Measurements from ENCODE around the gene RNF11. TPM values are rescaled to one million over a fixed set of nuclear protein-coding genes. Genes with fewer than 3 reads are reported as not detected.
A peak's percentile ranks its signal among the peaks of the same experiment; 100 is the strongest.

RNF11 gene
- polyA plus RNA-seq, 1 donor from 2014 or later, result 210 TPM

DNA sequence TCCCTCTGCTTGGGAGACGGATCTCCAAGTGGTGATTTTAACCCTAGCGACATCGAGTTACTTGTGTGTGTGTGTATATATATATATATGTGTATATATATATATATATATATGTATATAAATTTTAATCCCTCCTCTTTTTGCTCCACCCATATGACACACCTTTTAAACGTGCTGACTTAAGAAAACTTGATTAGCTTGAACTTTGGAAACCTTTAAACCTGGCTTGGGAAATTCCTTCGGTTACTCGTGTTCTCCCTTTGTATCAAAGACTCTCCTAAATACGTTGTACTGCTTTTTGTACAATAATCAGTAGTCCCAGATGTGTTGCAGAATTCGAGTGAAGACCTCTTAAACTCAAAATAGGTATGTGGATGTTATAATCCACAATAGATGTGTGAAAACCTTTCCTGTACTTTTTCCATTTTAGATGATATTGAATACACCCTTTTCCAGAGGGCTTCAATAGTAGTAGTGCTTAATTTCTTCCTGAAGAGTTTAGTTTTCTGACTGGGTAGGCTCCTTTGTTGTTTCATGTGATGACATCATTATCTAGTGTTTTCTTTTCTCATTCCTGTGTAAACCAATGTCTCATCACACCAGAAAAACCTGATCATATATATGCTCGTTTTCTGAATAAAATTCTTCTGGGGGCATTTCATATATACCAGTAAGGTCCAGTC, 1.4 kb downstream of the RNF11 start:
- H3K27me3 ChIP-seq (ENCODE audit: insufficient read depth, low read depth, low read length), result no peaks in the 10 kb centered on the region
- peaks cover 61% of the 10 kb centered on the region for H3K79me2 ChIP-seq (replicated peaks; ENCODE audit: insufficient read depth, low read length)
- H3K36me3 ChIP-seq (ENCODE audit: insufficient read depth, low read length), result no peaks in the 10 kb centered on the region
- H3K9me2 ChIP-seq (ENCODE audit: insufficient read depth, low read length), result no peaks in the 10 kb centered on the region
- no peaks in the 10 kb centered on the region for H3K9me3 ChIP-seq (ENCODE audit: low read length)
- H3K4me2 ChIP-seq (ENCODE audit: low read length), result peak overlapping the region; percentile 60
- no peaks in the 10 kb centered on the region for H3F3A ChIP-seq (ENCODE audit: insufficient read depth, low read length, poor library complexity, severe bottlenecking)
- H3K9ac ChIP-seq (ENCODE audit: low read length), result peak overlapping the region; percentile 99
- H4K20me1 ChIP-seq (ENCODE audit: insufficient read depth), result peaks cover 7% of the 10 kb centered on the region
- H2AFZ ChIP-seq (ENCODE audit: low read depth, low read length), result peak overlapping the region; percentile 74
- no peak for TF ChIP-seq SMC3 (conservative IDR thresholded peaks at IDR 0.05; ENCODE audit: poor library complexity)
- TF ChIP-seq POLR2AphosphoS5 (IDR thresholded peaks at IDR 0.05), result no peak
- no peak for TF ChIP-seq RAD21 (conservative IDR thresholded peaks at IDR 0.05)
- TF ChIP-seq EZH2 (IDR thresholded peaks at IDR 0.05; ENCODE audit: borderline replicate concordance, insufficient read depth, low read length, poor library complexity, severe bottlenecking), result no peak
- TF ChIP-seq, protein P1, sequence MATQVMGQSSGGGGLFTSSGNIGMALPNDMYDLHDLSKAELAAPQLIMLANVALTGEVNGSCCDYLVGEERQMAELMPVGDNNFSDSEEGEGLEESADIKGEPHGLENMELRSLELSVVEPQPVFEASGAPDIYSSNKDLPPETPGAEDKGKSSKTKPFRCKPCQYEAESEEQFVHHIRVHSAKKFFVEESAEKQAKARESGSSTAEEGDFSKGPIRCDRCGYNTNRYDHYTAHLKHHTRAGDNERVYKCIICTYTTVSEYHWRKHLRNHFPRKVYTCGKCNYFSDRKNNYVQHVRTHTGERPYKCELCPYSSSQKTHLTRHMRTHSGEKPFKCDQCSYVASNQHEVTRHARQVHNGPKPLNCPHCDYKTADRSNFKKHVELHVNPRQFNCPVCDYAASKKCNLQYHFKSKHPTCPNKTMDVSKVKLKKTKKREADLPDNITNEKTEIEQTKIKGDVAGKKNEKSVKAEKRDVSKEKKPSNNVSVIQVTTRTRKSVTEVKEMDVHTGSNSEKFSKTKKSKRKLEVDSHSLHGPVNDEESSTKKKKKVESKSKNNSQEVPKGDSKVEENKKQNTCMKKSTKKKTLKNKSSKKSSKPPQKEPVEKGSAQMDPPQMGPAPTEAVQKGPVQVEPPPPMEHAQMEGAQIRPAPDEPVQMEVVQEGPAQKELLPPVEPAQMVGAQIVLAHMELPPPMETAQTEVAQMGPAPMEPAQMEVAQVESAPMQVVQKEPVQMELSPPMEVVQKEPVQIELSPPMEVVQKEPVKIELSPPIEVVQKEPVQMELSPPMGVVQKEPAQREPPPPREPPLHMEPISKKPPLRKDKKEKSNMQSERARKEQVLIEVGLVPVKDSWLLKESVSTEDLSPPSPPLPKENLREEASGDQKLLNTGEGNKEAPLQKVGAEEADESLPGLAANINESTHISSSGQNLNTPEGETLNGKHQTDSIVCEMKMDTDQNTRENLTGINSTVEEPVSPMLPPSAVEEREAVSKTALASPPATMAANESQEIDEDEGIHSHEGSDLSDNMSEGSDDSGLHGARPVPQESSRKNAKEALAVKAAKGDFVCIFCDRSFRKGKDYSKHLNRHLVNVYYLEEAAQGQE (IDR thresholded peaks at IDR 0.05; ENCODE audit: borderline replicate concordance), result no peak
- TF ChIP-seq TAF1 (IDR thresholded peaks at IDR 0.05; ENCODE audit: low read depth), result no peak
- TF ChIP-seq MXI1 (conservative IDR thresholded peaks at IDR 0.05; ENCODE audit: poor library complexity, severe bottlenecking), result no peak
- TF ChIP-seq, protein P2, sequence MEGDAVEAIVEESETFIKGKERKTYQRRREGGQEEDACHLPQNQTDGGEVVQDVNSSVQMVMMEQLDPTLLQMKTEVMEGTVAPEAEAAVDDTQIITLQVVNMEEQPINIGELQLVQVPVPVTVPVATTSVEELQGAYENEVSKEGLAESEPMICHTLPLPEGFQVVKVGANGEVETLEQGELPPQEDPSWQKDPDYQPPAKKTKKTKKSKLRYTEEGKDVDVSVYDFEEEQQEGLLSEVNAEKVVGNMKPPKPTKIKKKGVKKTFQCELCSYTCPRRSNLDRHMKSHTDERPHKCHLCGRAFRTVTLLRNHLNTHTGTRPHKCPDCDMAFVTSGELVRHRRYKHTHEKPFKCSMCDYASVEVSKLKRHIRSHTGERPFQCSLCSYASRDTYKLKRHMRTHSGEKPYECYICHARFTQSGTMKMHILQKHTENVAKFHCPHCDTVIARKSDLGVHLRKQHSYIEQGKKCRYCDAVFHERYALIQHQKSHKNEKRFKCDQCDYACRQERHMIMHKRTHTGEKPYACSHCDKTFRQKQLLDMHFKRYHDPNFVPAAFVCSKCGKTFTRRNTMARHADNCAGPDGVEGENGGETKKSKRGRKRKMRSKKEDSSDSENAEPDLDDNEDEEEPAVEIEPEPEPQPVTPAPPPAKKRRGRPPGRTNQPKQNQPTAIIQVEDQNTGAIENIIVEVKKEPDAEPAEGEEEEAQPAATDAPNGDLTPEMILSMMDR (IDR thresholded peaks at IDR 0.05; ENCODE audit: poor library complexity, severe bottlenecking), result no peak
- TF ChIP-seq EP300 (conservative IDR thresholded peaks at IDR 0.05; ENCODE audit: poor library complexity, severe bottlenecking), result no peak
- H3K4me3 ChIP-seq (ENCODE audit: low read length), result peak overlapping the region; percentile 99
- H3K27ac ChIP-seq (ENCODE audit: low read length), result peak overlapping the region; percentile 98

DNA sequence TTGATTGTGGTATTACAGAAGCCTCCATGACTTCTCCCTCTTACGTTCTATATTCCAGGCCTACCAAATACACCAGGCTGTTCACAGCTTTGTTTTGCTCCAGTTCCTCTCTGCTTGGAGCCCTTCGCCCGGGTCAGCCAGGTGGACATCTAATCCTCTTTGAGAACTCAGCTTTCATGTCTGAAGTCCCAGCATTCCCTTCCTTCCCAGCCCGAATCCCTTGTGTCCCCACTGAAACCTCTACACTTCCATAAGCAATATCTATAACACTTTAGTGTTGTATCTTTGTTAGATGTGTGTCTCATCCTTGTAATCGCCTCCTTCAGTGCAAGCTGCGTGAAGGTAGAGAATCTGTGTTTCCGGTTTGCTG, 1.9 kb downstream of the RNF11 start:
- H3F3A ChIP-seq (ENCODE audit: insufficient read depth, low read length, poor library complexity, severe bottlenecking), result no peaks in the 10 kb centered on the region
- no peaks in the 10 kb centered on the region for H3K9me3 ChIP-seq (ENCODE audit: low read length)
- peak overlapping the region; percentile 99 for H3K4me3 ChIP-seq (ENCODE audit: low read length)
- no peaks in the 10 kb centered on the region for H3K36me3 ChIP-seq (ENCODE audit: insufficient read depth, low read length)
- TF ChIP-seq SMC3 (conservative IDR thresholded peaks at IDR 0.05; ENCODE audit: poor library complexity) (no peak), TAF1 (IDR thresholded peaks at IDR 0.05; ENCODE audit: low read depth) (no peak), EZH2 (IDR thresholded peaks at IDR 0.05; ENCODE audit: borderline replicate concordance, insufficient read depth, low read length, poor library complexity, severe bottlenecking) (no peak), POLR2AphosphoS5 (IDR thresholded peaks at IDR 0.05) (no peak), MXI1 (conservative IDR thresholded peaks at IDR 0.05; ENCODE audit: poor library complexity, severe bottlenecking) (no peak), RAD21 (conservative IDR thresholded peaks at IDR 0.05) (no peak), EP300 (conservative IDR thresholded peaks at IDR 0.05; ENCODE audit: poor library complexity, severe bottlenecking) (no peak)
- TF ChIP-seq, protein P1 (IDR thresholded peaks at IDR 0.05; ENCODE audit: borderline replicate concordance), result no peak
- TF ChIP-seq, protein P2 (IDR thresholded peaks at IDR 0.05; ENCODE audit: poor library complexity, severe bottlenecking), result no peak
- peaks cover 66% of the 10 kb centered on the region for H3K79me2 ChIP-seq (replicated peaks; ENCODE audit: insufficient read depth, low read length)
- H3K27me3 ChIP-seq (ENCODE audit: insufficient read depth, low read depth, low read length), result no peaks in the 10 kb centered on the region
- H2AFZ ChIP-seq (ENCODE audit: low read depth, low read length), result no peak overlapping the region
- peak overlapping the region; percentile 99 for H3K9ac ChIP-seq (ENCODE audit: low read length)
- H3K27ac ChIP-seq (ENCODE audit: low read length), result peak overlapping the region; percentile 98
- H4K20me1 ChIP-seq (ENCODE audit: insufficient read depth), result peaks cover 7% of the 10 kb centered on the region
- H3K4me2 ChIP-seq (ENCODE audit: low read length), result peak overlapping the region; percentile 60
- H3K9me2 ChIP-seq (ENCODE audit: insufficient read depth, low read length), result no peaks in the 10 kb centered on the region
